Dendritic cell treated with granulocyte-macrophage colony-stimulating factor and Interleukin-4, amounts not matched to agents 40 ng/mL and 50 ng/mL, for 4 days (primary cell): ENCODE measurements around the gene DNAJB13.

Source experiments
- H3K27ac Mint-ChIP-seq: one replicate; pipeline ENCODE4 v1.8.0; 2022; ENCODE audit warnings: mild to moderate bottlenecking, mixed read lengths
- H3K27me3 Mint-ChIP-seq: one replicate; pipeline ENCODE4 v1.8.0; 2022; ENCODE audit warnings: mild to moderate bottlenecking, mixed read lengths
- H3K36me3 Mint-ChIP-seq: one replicate; pipeline ENCODE4 v1.8.0; 2022; ENCODE audit warnings: low read depth, mixed read lengths
- H3K4me1 Mint-ChIP-seq: one replicate; pipeline ENCODE4 v1.8.0; 2022; ENCODE audit warnings: low read depth, mixed read lengths
- H3K4me3 Mint-ChIP-seq: one replicate; pipeline ENCODE4 v1.8.0; 2022; ENCODE audit warnings: mild to moderate bottlenecking, moderate library complexity, mixed read lengths
- H3K9me3 Mint-ChIP-seq: one replicate; pipeline ENCODE4 v1.8.0; 2022; ENCODE audit warnings: mixed read lengths
- intact Hi-C: fragments of 100-400 bp; cut with micrococcal nuclease; formaldehyde crosslinking; loops from one replicate; pipeline ENCODE4 v1.15.0; 2022

DNAJB13 gene

DNA sequence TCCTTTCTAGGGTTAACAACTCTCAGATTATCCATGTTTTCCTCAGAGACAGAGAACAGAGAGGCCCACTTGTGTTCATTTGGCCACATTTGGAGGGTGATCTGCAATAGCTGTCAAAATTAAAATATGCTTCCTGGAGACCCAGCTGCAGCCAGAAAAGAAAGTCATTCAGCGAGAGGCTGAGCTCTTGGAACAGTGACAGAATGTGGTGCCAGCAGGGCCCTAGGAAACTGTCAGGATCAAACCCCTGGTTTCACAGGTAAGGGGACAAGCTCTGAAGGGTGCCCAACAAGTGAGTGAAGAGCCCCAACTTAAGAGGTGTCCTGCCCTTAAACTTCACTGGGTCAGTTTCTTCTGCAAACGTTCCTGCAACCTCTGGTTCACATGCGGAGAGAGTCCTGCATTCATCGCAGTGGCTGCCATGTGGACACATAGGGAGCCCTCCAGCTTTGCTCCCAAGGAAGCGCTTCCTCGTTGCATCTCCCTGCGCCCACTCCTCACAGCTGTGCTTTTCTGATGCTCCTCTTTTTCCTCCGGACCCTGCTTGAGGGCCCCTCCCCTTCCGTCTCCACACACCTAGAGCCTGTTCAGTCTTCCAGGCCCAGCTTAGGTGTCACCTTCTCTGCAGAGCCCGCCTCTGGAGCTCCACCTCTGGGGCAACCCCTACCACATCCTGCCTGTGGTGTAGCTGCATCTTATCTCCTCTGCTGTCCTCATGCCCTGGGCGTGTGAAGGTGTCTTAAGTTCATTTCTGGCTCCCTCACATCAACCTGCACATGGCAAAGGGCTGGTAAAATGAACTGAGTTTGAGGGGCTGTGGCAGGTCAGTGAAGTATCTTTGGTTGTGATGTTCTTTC is 54.2 kb downstream of the DNAJB13 start:
- H3K36me3 Mint-ChIP-seq: peaks cover 45% of the 10 kb centered on the region
- H3K4me1 Mint-ChIP-seq: peaks cover 4% of the 10 kb centered on the region
- no peaks in the 10 kb centered on the region for H3K9me3 Mint-ChIP-seq
- no peak overlapping the region for H3K4me3 Mint-ChIP-seq
- no peak overlapping the region for H3K27ac Mint-ChIP-seq
- H3K27me3 Mint-ChIP-seq: no peaks in the 10 kb centered on the region
- intact Hi-C loops: no loop called here

GRCh38 chr11:74005721-74006517 is 55.1 kb downstream of the DNAJB13 start:
- Mint-ChIP-seq H3K27me3 (no peaks in the 10 kb centered on the region), H3K36me3 (peaks cover 45% of the 10 kb centered on the region), H3K4me1 (peaks cover 11% of the 10 kb centered on the region), H3K4me3 (no peak overlapping the region), H3K9me3 (no peaks in the 10 kb centered on the region), H3K27ac (no peak overlapping the region)
- intact Hi-C loops: no loop called here

DNA sequence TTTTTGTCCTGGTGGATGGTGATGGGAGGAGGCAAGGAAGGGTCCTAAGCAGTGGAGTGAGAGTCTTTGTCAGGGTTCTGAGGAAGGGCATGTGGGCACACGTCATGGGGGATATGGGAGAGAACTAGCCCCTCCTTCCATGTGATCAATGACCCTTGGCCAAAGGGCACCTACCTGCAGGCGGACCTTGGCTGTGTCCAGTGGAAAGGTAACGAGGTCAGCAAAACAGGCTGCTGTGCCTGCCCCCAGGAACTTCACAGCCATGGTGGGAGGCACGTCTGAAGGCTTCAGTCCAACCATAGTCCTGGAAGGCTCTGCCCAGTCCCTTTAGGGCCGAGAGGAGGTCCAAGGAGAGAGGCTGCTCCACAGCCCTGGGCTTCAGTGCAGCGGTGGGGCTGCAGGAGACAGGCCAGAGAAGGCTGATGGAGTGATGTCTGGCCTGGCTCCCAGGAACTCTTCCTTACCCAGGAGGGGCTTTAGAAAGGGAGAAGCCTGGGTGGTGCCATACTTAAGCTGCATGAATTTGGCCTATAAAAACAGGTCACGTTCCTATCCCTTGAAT is 56.0 kb downstream of the DNAJB13 start:
- H3K4me1 Mint-ChIP-seq: peaks cover 20% of the 10 kb centered on the region
- no peak overlapping the region for H3K4me3 Mint-ChIP-seq
- intact Hi-C loops: no loop called here
- no peak overlapping the region for H3K27ac Mint-ChIP-seq
- no peaks in the 10 kb centered on the region for H3K9me3 Mint-ChIP-seq
- H3K27me3 Mint-ChIP-seq: no peaks in the 10 kb centered on the region
- H3K36me3 Mint-ChIP-seq: peaks cover 46% of the 10 kb centered on the region

DNA sequence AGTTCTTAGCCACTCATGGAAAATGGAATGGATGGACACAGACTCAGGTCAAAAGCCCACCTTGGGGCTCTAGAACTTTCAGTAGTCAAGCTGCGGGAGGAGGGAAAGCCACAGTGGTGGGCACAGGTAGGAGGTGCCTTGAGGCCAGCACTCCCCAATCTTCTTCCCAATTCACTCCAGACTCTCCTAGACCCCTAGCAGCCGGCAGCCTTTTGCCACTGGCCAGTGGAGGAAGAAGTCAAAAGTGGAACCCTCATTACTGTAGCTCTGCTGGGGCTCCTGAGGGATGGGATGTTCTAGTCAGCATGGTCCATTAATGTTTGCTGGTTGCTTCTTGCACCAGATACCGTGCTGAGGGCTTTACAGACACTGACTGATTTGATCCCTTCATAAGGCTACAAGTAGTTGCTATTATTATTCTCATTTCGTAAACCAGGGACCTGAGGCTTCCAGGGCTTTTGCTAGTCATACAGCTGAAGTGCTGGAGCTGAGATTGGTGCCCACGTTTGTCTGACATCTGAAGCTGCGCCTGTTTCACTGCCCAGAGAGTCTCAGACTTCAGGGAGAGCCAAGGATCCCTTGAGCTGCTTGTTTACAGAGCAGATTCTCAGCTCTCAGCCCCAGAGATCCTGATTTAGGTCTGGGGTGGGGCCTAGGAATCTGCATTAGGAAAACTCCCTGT is 57.0 kb downstream of the DNAJB13 start:
- Mint-ChIP-seq H3K9me3 (no peaks in the 10 kb centered on the region), H3K27me3 (no peaks in the 10 kb centered on the region), H3K27ac (peak overlapping the region; percentile 11), H3K4me3 (no peak overlapping the region), H3K4me1 (peaks cover 21% of the 10 kb centered on the region), H3K36me3 (peaks cover 46% of the 10 kb centered on the region)
- intact Hi-C loops: no loop called here

DNA sequence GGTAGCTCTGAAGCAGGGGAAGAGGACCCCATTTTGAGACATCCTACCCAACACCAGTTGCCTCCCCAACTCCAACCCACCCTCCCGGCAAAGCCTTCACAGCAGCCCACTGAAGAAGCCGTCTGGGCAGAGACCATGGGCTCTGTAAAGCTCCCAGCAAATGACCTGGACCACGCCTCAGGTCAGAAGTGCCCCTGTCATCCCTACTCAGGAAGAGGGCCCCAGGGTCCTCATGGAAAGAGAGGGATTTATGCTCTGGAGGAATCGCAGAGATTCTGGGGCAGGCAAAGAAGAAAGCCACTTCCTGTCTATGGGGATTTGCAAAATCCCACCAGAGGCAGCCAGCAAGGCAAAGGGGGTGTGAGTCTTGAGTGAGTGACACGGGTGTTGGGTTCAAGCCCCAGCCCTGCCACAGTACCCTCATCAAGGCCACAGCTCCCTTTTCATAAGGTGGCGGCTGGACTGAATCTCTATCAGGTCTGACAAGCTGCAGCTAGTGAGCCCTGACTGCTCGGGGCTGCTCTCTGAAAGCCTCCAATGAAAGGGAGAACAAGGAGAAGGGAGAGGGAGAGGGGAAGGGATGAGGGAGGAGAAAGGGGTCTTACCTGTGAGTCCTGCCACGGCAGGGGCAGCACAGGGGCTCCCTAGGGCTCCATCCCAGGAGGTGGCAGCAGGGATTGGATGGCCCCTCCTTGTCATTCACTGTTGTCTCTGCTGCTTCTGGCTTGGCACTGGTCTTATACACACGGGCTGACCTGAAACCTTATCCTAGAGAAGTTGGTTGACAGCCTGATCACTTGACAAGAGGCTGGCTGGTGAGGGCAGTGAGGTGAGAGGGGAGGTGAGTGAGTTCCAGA is 57.8 kb downstream of the DNAJB13 start, which contains the start of gene UCP3:
Gene UCP3, minus strand, starts transcription at position 713 of the 857 bp plus-strand sequence. CDS start 2,043 bp downstream, outside the sequence.
- H3K4me3 Mint-ChIP-seq: no peak within 1 kb of the TSS
- H3K36me3 Mint-ChIP-seq: peaks cover 46% of the 10 kb centered on the region
- intact Hi-C loops: no loop called here
- peak within 1 kb of the TSS; percentile 11 for H3K27ac Mint-ChIP-seq
- H3K27me3 Mint-ChIP-seq: no peaks in the 10 kb centered on the region
- H3K9me3 Mint-ChIP-seq: no peaks in the 10 kb centered on the region
- H3K4me1 Mint-ChIP-seq: peaks cover 21% of the 10 kb centered on the region

- intact Hi-C loops: no loop called here
- H3K4me1 Mint-ChIP-seq: peaks cover 21% of the 10 kb centered on the region
- H3K36me3 Mint-ChIP-seq: peaks cover 40% of the 10 kb centered on the region
- H3K27ac Mint-ChIP-seq: peak overlapping the region; percentile 11
- H3K9me3 Mint-ChIP-seq: no peaks in the 10 kb centered on the region
- H3K4me3 Mint-ChIP-seq: no peak overlapping the region
- no peaks in the 10 kb centered on the region for H3K27me3 Mint-ChIP-seq
These were observed 58.4 kb downstream of the DNAJB13 start for GRCh38 chr11:74009230-74009547.

DNA sequence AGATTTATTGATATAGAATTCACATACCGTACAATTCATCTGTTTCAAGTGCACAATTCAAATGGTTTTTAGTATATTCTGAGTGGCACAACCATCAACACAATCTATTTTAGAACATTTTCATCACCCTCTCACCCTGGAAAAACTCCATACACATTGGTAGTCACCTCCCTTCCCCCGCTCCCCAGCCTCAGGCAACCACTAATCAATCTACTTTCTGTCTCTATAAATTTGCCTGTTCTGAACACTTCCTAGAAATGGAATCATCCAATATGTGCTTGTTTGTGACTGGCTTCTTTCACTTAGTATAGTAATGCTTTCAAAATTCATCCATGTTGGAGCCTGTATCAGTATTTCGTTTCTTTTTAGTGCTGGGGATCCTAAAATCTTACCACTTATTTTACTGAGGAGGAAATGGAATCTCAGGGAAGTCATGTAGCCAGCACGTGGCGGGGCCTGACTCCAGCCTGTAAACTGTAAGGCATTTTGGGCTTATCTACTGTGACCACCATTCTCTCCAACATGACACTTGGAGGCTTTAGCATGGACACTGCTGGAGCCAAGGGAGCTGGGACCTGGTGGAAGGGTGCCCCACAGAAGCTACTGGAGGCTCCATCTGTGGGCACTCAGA is 59.0 kb downstream of the DNAJB13 start:
- Mint-ChIP-seq H3K27ac (peak overlapping the region; percentile 11), H3K4me3 (no peak overlapping the region), H3K27me3 (no peaks in the 10 kb centered on the region), H3K36me3 (peaks cover 36% of the 10 kb centered on the region), H3K4me1 (peaks cover 21% of the 10 kb centered on the region), H3K9me3 (no peaks in the 10 kb centered on the region)
- intact Hi-C loops: no loop called here

GRCh38 chr11:74010306-74011300 is 59.8 kb downstream of the DNAJB13 start:
- H3K27me3 Mint-ChIP-seq: no peaks in the 10 kb centered on the region
- H3K4me1 Mint-ChIP-seq: peaks cover 21% of the 10 kb centered on the region
- peaks cover 37% of the 10 kb centered on the region for H3K36me3 Mint-ChIP-seq
- intact Hi-C loops: no loop called here
- H3K4me3 Mint-ChIP-seq: no peak overlapping the region
- peak overlapping the region; percentile 11 for H3K27ac Mint-ChIP-seq
- no peaks in the 10 kb centered on the region for H3K9me3 Mint-ChIP-seq

DNA sequence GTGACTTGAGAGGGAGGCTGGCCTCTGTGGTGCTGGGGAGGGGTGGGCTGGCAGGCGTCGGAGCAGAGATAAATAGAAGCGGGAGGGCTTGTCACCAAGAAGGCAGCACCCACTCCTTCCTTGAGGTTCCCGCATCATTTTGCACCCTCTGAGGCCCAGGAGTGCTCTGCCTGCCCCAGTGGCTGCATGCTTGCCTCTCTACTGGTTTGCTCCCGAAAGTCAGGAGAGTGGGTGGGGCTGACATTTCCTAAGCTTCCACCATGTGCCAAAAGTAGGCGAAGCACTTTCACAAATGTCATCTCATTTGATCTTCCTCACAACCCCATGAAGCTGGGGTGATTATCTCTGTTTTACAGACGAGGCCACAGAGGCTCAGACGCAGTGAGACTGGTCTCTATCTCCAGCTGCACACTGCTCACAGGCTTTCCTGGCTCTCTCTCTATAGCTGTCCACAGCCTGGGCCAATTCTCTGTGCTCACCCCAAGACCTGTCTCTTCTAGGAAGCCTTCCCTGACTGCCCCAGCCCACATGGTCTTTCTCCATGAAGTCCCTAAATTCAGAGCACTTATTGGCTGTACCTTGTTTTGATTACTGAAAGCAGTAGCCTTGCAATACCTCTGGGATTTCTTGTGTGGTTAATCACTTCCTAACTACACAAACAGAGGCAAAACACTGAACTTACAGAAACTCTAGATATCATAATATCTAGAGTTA is 60.7 kb downstream of the DNAJB13 start:
- Mint-ChIP-seq H3K36me3 (peaks cover 44% of the 10 kb centered on the region), H3K27ac (peak overlapping the region; percentile 11), H3K4me1 (peaks cover 21% of the 10 kb centered on the region), H3K9me3 (no peaks in the 10 kb centered on the region), H3K4me3 (no peak overlapping the region), H3K27me3 (no peaks in the 10 kb centered on the region)
- intact Hi-C loops: no loop called here

GRCh38 chr11:74012074-74012809 is 61.4 kb downstream of the DNAJB13 start:
- peaks cover 21% of the 10 kb centered on the region for H3K4me1 Mint-ChIP-seq
- no peak overlapping the region for H3K4me3 Mint-ChIP-seq
- H3K36me3 Mint-ChIP-seq: peaks cover 47% of the 10 kb centered on the region
- peak overlapping the region; percentile 11 for H3K27ac Mint-ChIP-seq
- no peaks in the 10 kb centered on the region for H3K9me3 Mint-ChIP-seq
- intact Hi-C loops: no loop called here
- H3K27me3 Mint-ChIP-seq: no peaks in the 10 kb centered on the region

- Mint-ChIP-seq H3K27ac (no peak overlapping the region), H3K4me1 (peaks cover 21% of the 10 kb centered on the region), H3K9me3 (no peaks in the 10 kb centered on the region), H3K27me3 (no peaks in the 10 kb centered on the region), H3K4me3 (no peak overlapping the region), H3K36me3 (peaks cover 53% of the 10 kb centered on the region)
- intact Hi-C loops: no loop called here
These were observed 62.3 kb downstream of the DNAJB13 start for GRCh38 chr11:74013141-74013540.
